ENCODE data around the gene SACS. TPM values are rescaled to one million over a fixed set of nuclear protein-coding genes. Genes with fewer than 3 reads are reported as not detected.

SACS gene
- total and polyA plus RNA-seq, 2 of the 8 experiments (the other 6 are each of a cell fraction or from before 2014, with no cell fraction given): 11.0 to 54.2 TPM

- H2BK15ac ChIP-seq (ENCODE audit: low read length): no peak overlapping the region
- H3K23me2 ChIP-seq (ENCODE audit: low read depth, low read length): no peaks in the 10 kb centered on the region
- no peak overlapping the region for H2BK20ac ChIP-seq (ENCODE audit: low read length)
- CTCF ChIA-PET (ENCODE audit: partially characterized antibody): no interaction called here
- no peaks in the 10 kb centered on the region for H3K9me3 ChIP-seq (ENCODE audit: insufficient read depth in 2 of 2, low read depth in 1 of 2, low read length in 1 of 2)
- no peak overlapping the region for H2BK5ac ChIP-seq (ENCODE audit: low read depth, low read length)
- H3K36me3 ChIP-seq (ENCODE audit: control insufficient read depth in 2 of 4, insufficient read depth in 4 of 4, low read length in 3 of 4): no peaks in the 10 kb centered on the region
- H3K4me2 ChIP-seq (ENCODE audit: insufficient read depth in 1 of 2, low read depth in 2 of 2, low read length in 2 of 2): no peak overlapping the region
- no peaks in the 10 kb centered on the region for H3K27me3 ChIP-seq (replicated peaks in 1 of 4; ENCODE audit: control insufficient read depth in 3 of 4, extremely low read depth in 1 of 4, insufficient read depth in 3 of 4, low read length in 3 of 4)
- no peaks in the 10 kb centered on the region for H3K79me1 ChIP-seq (ENCODE audit: low read depth, low read length)
- no peak overlapping the region for H4K91ac ChIP-seq (replicated peaks; ENCODE audit: insufficient read length, low read length)
- no peak overlapping the region for H3K23ac ChIP-seq (ENCODE audit: insufficient read length)
- FAIRE-seq (no peak), DNase-seq (ENCODE audit: low read depth in 1 of 2, low spot score in 2 of 2) (no peak)
- H3K9ac ChIP-seq (replicated peaks in 1 of 4; ENCODE audit: extremely low read depth in 1 of 4, low read depth in 3 of 4, low read length in 3 of 4): no peak overlapping the region
- no peaks in the 10 kb centered on the region for H4K20me1 ChIP-seq (replicated peaks in 1 of 2; ENCODE audit: control insufficient read depth in 1 of 2, insufficient read depth in 2 of 2, low read length in 2 of 2)
- no peak overlapping the region for H2AK5ac ChIP-seq (ENCODE audit: low read depth, low read length)
- POLR2A ChIA-PET (ENCODE audit: partially characterized antibody): no interaction called here
- no peak overlapping the region for H2BK120ac ChIP-seq (replicated peaks; ENCODE audit: low read depth, low read length)
- H3K79me2 ChIP-seq (ENCODE audit: control insufficient read depth in 1 of 2, insufficient read depth in 2 of 2, low read length in 2 of 2): no peaks in the 10 kb centered on the region
- H4K8ac ChIP-seq (ENCODE audit: extremely low read depth, insufficient read depth, low read length): no peak overlapping the region
- H3K4me3 ChIP-seq (ENCODE audit: extremely low read depth in 1 of 4, insufficient read depth in 2 of 4, low read depth in 3 of 4, low read length in 4 of 4): no peak overlapping the region
- H3K14ac ChIP-seq (ENCODE audit: insufficient read length): no peak overlapping the region
- H2BK12ac ChIP-seq (ENCODE audit: low read depth, low read length): no peak overlapping the region
- H3K4ac ChIP-seq (replicated peaks; ENCODE audit: insufficient read length, low read depth, low read length): no peak overlapping the region
- H2AFZ ChIP-seq (ENCODE audit: low read length): no peak overlapping the region
- H3K27ac ChIP-seq (ENCODE audit: low read depth, low read length): no peak overlapping the region
- no peak overlapping the region for H3K18ac ChIP-seq (ENCODE audit: extremely low read depth, low read length)
- 84% methylated on average over 5 of the region's 5 CpGs; no CpG with 5 or more reads in 1 of the 2 experiments for WGBS, 2 experiments (ENCODE audit: extremely low coverage in 1 of 2, insufficient coverage in 1 of 2, insufficient read length in 1 of 2, insufficient replicate concordance in 2 of 2, low coverage in 1 of 2, low lambda C conversion rate in 2 of 2, missing lambda C conversion rate in 1 of 2)
- no peak overlapping the region for H3K56ac ChIP-seq (replicated peaks; ENCODE audit: insufficient read length, low read depth, low read length)
- H4K5ac ChIP-seq (ENCODE audit: insufficient read length, low read depth, low read length): no peak overlapping the region
- peaks cover 0 to 8% (median 5%) of the 10 kb centered on the region in 4 experiments; a peak in 4 of 7 replicates for H3K4me1 ChIP-seq (replicated peaks in 1 of 4; ENCODE audit: control insufficient read depth in 3 of 4, insufficient read depth in 4 of 4, low read length in 3 of 4)
- TF ChIP-seq POU5F1 (IDR thresholded peaks at IDR 0.05; ENCODE audit: low read depth, low read length) (no peak), CBX8 (IDR thresholded peaks at IDR 0.05; ENCODE audit: borderline replicate concordance, low read depth, low read length) (no peak), CTCF (IDR thresholded peaks at IDR 0.05; ENCODE audit: control extremely low read depth in 1 of 3, insufficient read depth in 1 of 3, low read depth in 1 of 3, low read length in 3 of 3) (no peak), TEAD4 (IDR thresholded peaks at IDR 0.05; ENCODE audit: low read depth, low read length) (no peak), POLR2AphosphoS5 (IDR thresholded peaks at IDR 0.05; ENCODE audit: low read depth, low read length) (no peak), CHD1 (IDR thresholded peaks at IDR 0.05; ENCODE audit: low read depth, low read length) (no peak), SRF (IDR thresholded peaks at IDR 0.05; ENCODE audit: low read depth, low read length) (no peak), BACH1 (IDR thresholded peaks at IDR 0.05; ENCODE audit: low read length) (no peak), JUN (IDR thresholded peaks at IDR 0.05; ENCODE audit: low read depth, low read length) (no peak), RFX5 (IDR thresholded peaks at IDR 0.05; ENCODE audit: borderline replicate concordance, low read depth, low read length) (no peak), CBX5 (IDR thresholded peaks at IDR 0.05; ENCODE audit: low read depth, low read length) (no peak), RNF2 (IDR thresholded peaks at IDR 0.05; ENCODE audit: borderline replicate concordance, low read depth, low read length, missing control alignments, poor library complexity, severe bottlenecking) (no peak)
Observed at GRCh38 chr13:23473221-23473620, 39.7 kb upstream of the SACS start.

Measured in H1 (cell line).